Endodermal cell (in vitro differentiated cells): ENCODE data around the gene MIF. TPM values are rescaled to one million over a fixed set of nuclear protein-coding genes. Genes with fewer than 3 reads are reported as not detected.

Source experiments
- DNase-seq: peaks from one replicate; pipeline ENCODE4 v3.0.0-alpha.2; 2017
- H3K27ac ChIP-seq: 2 replicates; pipeline ENCODE4 v1.5.1; 2013; ENCODE audit warnings: mild to moderate bottlenecking, low read depth, low read length, moderate library complexity
- H3K27me3 ChIP-seq: 2 replicates; pipeline ENCODE4 v1.6.1; 2013; ENCODE audit warnings: mild to moderate bottlenecking, low read length, moderate library complexity; ENCODE audit not compliant: insufficient read depth, control insufficient read depth, poor library complexity, severe bottlenecking
- H3K36me3 ChIP-seq: 2 replicates; pipeline ENCODE4 v1.7.0; 2013; ENCODE audit warnings: mild to moderate bottlenecking, low read length, moderate library complexity; ENCODE audit not compliant: control insufficient read depth, insufficient read depth
- H3K4me1 ChIP-seq: one replicate; pipeline ENCODE4 v1.7.0; 2013; ENCODE audit warnings: low read length; ENCODE audit not compliant: control insufficient read depth, insufficient read depth
- H3K4me3 ChIP-seq: 2 replicates; pipeline ENCODE4 v1.5.1; 2013; ENCODE audit warnings: mild to moderate bottlenecking, low read length, moderate library complexity
- H3K9ac ChIP-seq: 2 replicates; pipeline ENCODE4 v1.6.1; 2013; ENCODE audit warnings: mild to moderate bottlenecking, low read length, moderate library complexity; ENCODE audit not compliant: poor library complexity, severe bottlenecking; ENCODE audit errors: extremely low read depth
- H3K9me3 ChIP-seq: 2 replicates; pipeline ENCODE4 v1.6.1; 2013; ENCODE audit warnings: mild to moderate bottlenecking, low read length, moderate library complexity; ENCODE audit not compliant: control insufficient read depth
- H3K27ac Mint-ChIP-seq: 2 replicates; pipeline ENCODE4 v1.8.0; 2020; ENCODE audit warnings: mixed read lengths
- H3K27me3 Mint-ChIP-seq: 2 replicates; pipeline ENCODE4 v1.8.0; 2021; ENCODE audit warnings: mild to moderate bottlenecking, mixed read lengths; ENCODE audit not compliant: insufficient read depth
- H3K36me3 Mint-ChIP-seq: 2 replicates; pipeline ENCODE4 v1.8.0; 2020; ENCODE audit warnings: low read depth, mixed read lengths
- H3K4me1 Mint-ChIP-seq: 2 replicates; pipeline ENCODE4 v1.8.0; 2020; ENCODE audit warnings: mixed read lengths
- H3K4me3 Mint-ChIP-seq: 2 replicates; pipeline ENCODE4 v1.8.0; 2020; ENCODE audit warnings: mild to moderate bottlenecking, moderate library complexity, mixed read lengths
- H3K9me3 Mint-ChIP-seq: 2 replicates; pipeline ENCODE4 v1.8.0; 2020; ENCODE audit warnings: mild to moderate bottlenecking, mixed read lengths
- CTCF ChIP-seq: fragments of 200-600 bp; sonication (generic); conservative IDR thresholded peaks from 2 replicates; pipeline ENCODE4 v1.5.0; 2021; ENCODE audit warnings: antibody characterized with exemption, mild to moderate bottlenecking
- WGBS, 2 experiments: methylation state at CpG; one replicate each; pipeline versions ENCODE4 v1.1.5 to v1.1.7; 2013; ENCODE audit warnings: missing lambda C conversion rate in 2 of 2, mixed read lengths in 1 of 2; ENCODE audit not compliant: insufficient coverage in 1 of 2, insufficient read length in 1 of 2; 5-methylcytosine and 5-hydroxymethylcytosine counted together
- total RNA-seq, 2 donors: library from RNA; stranded (reverse); fragmentation: NEBNext Ultra II Directional in 1 of 2; extraction: Animal tissue kit (Norgen Biotek cat#: 25700) in 1 of 2; gene quantifications; 2 replicates in 1 of 2; 3 replicates in 1 of 2; pipeline ENCODE4 v1.2.1, GENCODE V29; 2021

Gene MIF
- total RNA-seq, 2 donors from 2014 or later, result 722 to 753 TPM

GRCh38 chr22:23889620-23890019, 4.6 kb upstream of the MIF start:
- peaks cover 15% of the 10 kb centered on the region for H3K27me3 Mint-ChIP-seq
- DNase-seq, result no peak
- H3K36me3 Mint-ChIP-seq, result peaks cover 22% of the 10 kb centered on the region
- WGBS, 2 experiments, result 79 to 81% methylated on average over 4 to 5 of the region's 5 CpGs
- no peak overlapping the region for H3K27ac Mint-ChIP-seq
- Histone ChIP-seq H3K27ac (no peak overlapping the region), H3K9ac (no peak overlapping the region), H3K4me3 (no peak overlapping the region), H3K9me3 (peaks cover 12% of the 10 kb centered on the region), H3K36me3 (no peaks in the 10 kb centered on the region), H3K4me1 (no peaks in the 10 kb centered on the region), H3K27me3 (no peaks in the 10 kb centered on the region)
- peaks cover 6% of the 10 kb centered on the region for H3K4me1 Mint-ChIP-seq
- TF ChIP-seq CTCF, result no peak
- no peak overlapping the region for H3K4me3 Mint-ChIP-seq
- H3K9me3 Mint-ChIP-seq, result peaks cover 20% of the 10 kb centered on the region

- Histone ChIP-seq H3K36me3 (peaks cover 13% of the 10 kb centered on the region), H3K4me3 (no peak overlapping the region), H3K4me1 (no peaks in the 10 kb centered on the region), H3K9me3 (peaks cover 12% of the 10 kb centered on the region), H3K27me3 (no peaks in the 10 kb centered on the region), H3K27ac (no peak overlapping the region), H3K9ac (no peak overlapping the region)
- no peak for TF ChIP-seq CTCF
- no peak overlapping the region for H3K27ac Mint-ChIP-seq
- H3K4me3 Mint-ChIP-seq, result no peak overlapping the region
- no peak for DNase-seq
- peaks cover 32% of the 10 kb centered on the region for H3K36me3 Mint-ChIP-seq
- H3K4me1 Mint-ChIP-seq, result peaks cover 11% of the 10 kb centered on the region
- H3K27me3 Mint-ChIP-seq, result peaks cover 15% of the 10 kb centered on the region
- peaks cover 20% of the 10 kb centered on the region for H3K9me3 Mint-ChIP-seq
- WGBS, 2 experiments, result 90 to 96% methylated on average over 4 to 7 of the region's 7 CpGs
These were observed 2.5 kb upstream of the MIF start for GRCh38 chr22:23891726-23892125.

GRCh38 chr22:23892130-23892529, 2.1 kb upstream of the MIF start:
- DNase-seq, result no peak
- H3K9me3 ChIP-seq, result peaks cover 12% of the 10 kb centered on the region
- no peak overlapping the region for H3K4me3 ChIP-seq
- peaks cover 17% of the 10 kb centered on the region for H3K36me3 ChIP-seq
- no peak overlapping the region for H3K27ac ChIP-seq
- no peaks in the 10 kb centered on the region for H3K4me1 ChIP-seq
- H3K4me3 Mint-ChIP-seq, result no peak overlapping the region
- H3K27me3 ChIP-seq, result no peaks in the 10 kb centered on the region
- peaks cover 32% of the 10 kb centered on the region for H3K36me3 Mint-ChIP-seq
- 88 to 100% methylated on average over 1 to 2 of the region's 2 CpGs for WGBS, 2 experiments
- H3K4me1 Mint-ChIP-seq, result peaks cover 11% of the 10 kb centered on the region
- H3K27ac Mint-ChIP-seq, result no peak overlapping the region
- peaks cover 20% of the 10 kb centered on the region for H3K9me3 Mint-ChIP-seq
- no peak overlapping the region for H3K9ac ChIP-seq
- TF ChIP-seq CTCF, result no peak
- H3K27me3 Mint-ChIP-seq, result peaks cover 15% of the 10 kb centered on the region
